A549 treated with GW870086 at 1 μM for 4 hours (cell line): ENCODE data around the gene RP2. TPM values are rescaled to one million over a fixed set of nuclear protein-coding genes. Genes with fewer than 3 reads are reported as not detected.

Experiments used
- total RNA-seq: library from RNA; stranded (reverse); fragments of 200-300 nt; extraction: Qiagen RNA extraction; gene quantifications from 5 replicates; pipeline ENCODE4 v1.2.3, GENCODE V29; 2022; ENCODE audit warnings: low read depth

The RP2 gene
- total RNA-seq: 7.5 to 12.4 TPM (median 11.3 TPM) in 5 replicates

DNA sequence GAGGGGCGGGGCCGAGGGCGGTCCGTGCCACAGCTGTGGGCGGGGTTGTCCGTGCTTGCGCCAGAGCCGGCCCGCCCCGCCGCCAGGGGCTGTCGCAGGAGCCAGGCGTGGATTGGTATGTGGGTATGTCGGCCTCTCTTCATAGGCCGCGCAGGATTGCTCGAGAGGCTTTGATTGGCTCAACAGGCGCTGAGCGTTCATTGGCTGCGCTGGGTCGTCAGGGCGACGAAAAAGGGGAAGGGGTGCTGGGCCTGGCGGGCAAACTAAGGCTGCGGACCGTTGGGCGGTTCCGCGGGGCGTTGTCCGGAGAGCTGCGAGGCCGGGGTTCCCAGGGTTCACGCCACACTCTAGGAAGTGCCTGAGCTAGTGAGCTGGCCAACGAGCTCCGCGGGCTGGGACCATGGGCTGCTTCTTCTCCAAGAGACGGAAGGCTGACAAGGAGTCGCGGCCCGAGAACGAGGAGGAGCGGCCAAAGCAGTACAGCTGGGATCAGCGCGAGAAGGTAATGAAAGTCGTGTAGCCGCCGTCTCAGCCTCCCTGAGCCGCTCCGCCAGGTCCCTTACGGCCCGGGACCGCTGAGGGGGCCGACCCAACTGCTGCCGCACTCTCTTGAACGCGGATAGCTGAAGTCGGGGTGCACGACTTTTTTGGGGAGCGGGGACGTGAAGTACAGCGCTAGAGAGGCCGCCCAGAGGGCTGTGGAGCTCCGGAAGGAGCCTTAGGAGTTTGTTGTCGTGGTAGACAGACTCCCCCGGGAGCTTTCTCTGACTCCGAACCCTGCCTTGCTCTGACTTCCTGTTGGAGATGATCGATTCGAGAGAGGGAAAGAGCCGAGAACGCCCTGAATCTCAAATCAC lies at the start of gene RP2:
Gene RP2, plus strand, starts transcription at position 343 of the 857 bp plus-strand sequence. Its CDS starts 58 bp downstream, at position 401.

DNA sequence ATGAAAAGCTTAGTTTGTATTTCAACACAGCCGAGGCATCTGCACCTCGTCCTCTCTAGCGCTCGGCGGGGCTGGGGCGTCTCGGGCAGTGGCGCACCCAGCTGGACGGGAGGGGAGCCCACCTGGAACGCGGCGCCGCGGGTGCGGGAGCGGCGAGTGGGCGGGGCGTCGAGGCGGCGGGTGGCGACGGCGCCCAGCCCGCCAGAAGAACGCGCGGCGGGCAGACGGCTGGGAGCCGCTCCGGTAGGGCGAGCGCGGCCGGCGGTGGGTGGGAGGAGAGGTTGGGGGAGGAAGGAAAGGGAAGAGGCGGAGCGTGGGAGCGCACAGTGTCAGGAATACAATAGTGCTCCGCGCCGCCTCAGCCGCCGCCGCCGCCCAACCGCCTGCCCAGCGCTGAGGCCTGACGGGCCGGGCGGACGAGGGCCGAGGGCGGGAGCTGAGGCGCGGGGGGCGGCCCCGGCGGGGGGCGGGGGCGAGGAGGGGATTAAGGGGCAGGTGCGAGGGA lies 75.3 kb downstream of the RP2 start, which contains the start of gene JADE3:
Gene JADE3, plus strand, starts transcription at position 324 of the 505 bp plus-strand sequence. CDS start 72,474 bp downstream, outside the sequence.

Other genes with a start within 250 kb of the RP2 start
- 7.9 to 13.7 TPM (median 10.4 TPM) in 5 replicates for gene SLC9A7, start 77.9 kb upstream of the RP2 start, total RNA-seq
- gene JADE3, start 75.4 kb downstream of the RP2 start, total RNA-seq: 9.0 to 13.0 TPM (median 12.4 TPM) in 5 replicates
- 0.09 TPM in 1 of 5 replicates, not detected in the others for gene RGN, start 241.4 kb downstream of the RP2 start, total RNA-seq